Right renal cortex interstitium (tissue), 3 donors: ENCODE measurements around the gene HMG20B. TPM values are rescaled to one million over a fixed set of nuclear protein-coding genes. Genes with fewer than 3 reads are reported as not detected.
A peak's percentile ranks its signal among the peaks of the same experiment; 100 is the strongest.
"Not testable (repeated sequence)": the region's sequence is repeated elsewhere in the genome, so short reads cannot be mapped to it uniquely, and the experiment has no call there.

Experiments
- DNase-seq, 3 donors: peaks; one replicate each; pipeline ENCODE4 v3.0.0-alpha.2; 2013; ENCODE audit warnings: low read depth in 3 of 3, low spot score in 2 of 3
- polyA plus RNA-seq, 3 donors: library from polyadenylated mRNA; unstranded; fragments of 120-200 nt; gene quantifications; one replicate each; pipeline ENCODE4 v1.2.1, GENCODE V29; 2013; ENCODE audit not compliant: insufficient read length in 3 of 3

Gene HMG20B
- polyA plus RNA-seq, 3 donors: 63.7 to 75.9 (median 64.9) TPM

GRCh38 chr19:3554254-3555083 lies 18.3 kb upstream of the HMG20B start:
- DNase-seq: no peak

GRCh38 chr19:3555653-3556422 lies 16.9 kb upstream of the HMG20B start:
- DNase-seq: no peak

- no peak for DNase-seq
These were observed 16.2 kb upstream of the HMG20B start for GRCh38 chr19:3556423-3556977.

GRCh38 chr19:3556978-3557460 lies 15.7 kb upstream of the HMG20B start:
- DNase-seq: no peak

- DNase-seq: peak; percentile 66 to 88 (median 80)
These were observed 15.1 kb upstream of the HMG20B start, which contains the start of gene MFSD12 for GRCh38 chr19:3557461-3558248. MFSD12 (minus strand) TSS chr19:3557586; CDS start chr19:3557403, 183 bp downstream.

- DNase-seq: no peak
These were observed 8.8 kb upstream of the HMG20B start for GRCh38 chr19:3563709-3564524.

GRCh38 chr19:3565139-3565538 lies 7.6 kb upstream of the HMG20B start:
- no peak for DNase-seq

- not testable (repeated sequence) for DNase-seq
These were observed 2.7 kb upstream of the HMG20B start for GRCh38 chr19:3570042-3570441.

- no peak for DNase-seq
These were observed 2.1 kb upstream of the HMG20B start for GRCh38 chr19:3570606-3571011.

GRCh38 chr19:3572132-3572854 lies 451 bp upstream of the HMG20B start:
- peak; percentile 91 to 98 (median 98) for DNase-seq

GRCh38 chr19:3573162-3573857 lies 566 bp downstream of the HMG20B start:
- DNase-seq: no peak

- DNase-seq: no peak
These were observed 1.3 kb downstream of the HMG20B start for GRCh38 chr19:3573858-3574637.

GRCh38 chr19:3575260-3575741 lies 2.6 kb downstream of the HMG20B start:
- no peak for DNase-seq

- no peak for DNase-seq
These were observed 3.4 kb downstream of the HMG20B start for GRCh38 chr19:3575949-3576673.

GRCh38 chr19:3576696-3577443 lies 4.1 kb downstream of the HMG20B start:
- no peak for DNase-seq

GRCh38 chr19:3577723-3578344 lies 5.1 kb downstream of the HMG20B start:
- no peak for DNase-seq
